Activated CD4-positive, alpha-beta T cell treated with anti-CD3 and anti-CD28 coated beads, Interleukin-10, Interleukin-2, amounts not matched to agents 100 ng/mL and 50 ng/mL, durations not matched to agents 16 hours and 8 hours (primary cell): Measurements from ENCODE around the gene ATP5MG.
"Not testable (repeated sequence)": the region's sequence is repeated elsewhere in the genome, so short reads cannot be mapped to it uniquely, and the experiment has no call there.

ENCODE experiments used
- DNase-seq: peaks from one replicate; pipeline ENCODE4 v3.0.0-alpha.2; 2020

ATP5MG gene

GRCh38 chr11:118410055-118410745, 8.8 kb downstream of the ATP5MG start:
- no peak for DNase-seq

- no peak for DNase-seq
These were observed 10.1 kb downstream of the ATP5MG start for GRCh38 chr11:118411530-118411929.

- DNase-seq: no peak
These were observed 11.5 kb downstream of the ATP5MG start for GRCh38 chr11:118412921-118413320.

GRCh38 chr11:118415062-118415738, 13.8 kb downstream of the ATP5MG start:
- no peak for DNase-seq

- DNase-seq: peak; percentile 70
These were observed 14.3 kb downstream of the ATP5MG start for GRCh38 chr11:118415739-118416068.

- not testable (repeated sequence) for DNase-seq
These were observed 15.5 kb downstream of the ATP5MG start for GRCh38 chr11:118416900-118417299.

GRCh38 chr11:118417801-118418200, 16.4 kb downstream of the ATP5MG start:
- no peak for DNase-seq

GRCh38 chr11:118418766-118419165, 17.4 kb downstream of the ATP5MG start:
- DNase-seq: no peak

- no peak for DNase-seq
These were observed 26.3 kb downstream of the ATP5MG start for GRCh38 chr11:118427707-118428106.

- no peak for DNase-seq
These were observed 29.6 kb downstream of the ATP5MG start for GRCh38 chr11:118430956-118431355.

GRCh38 chr11:118434123-118434552, 32.7 kb downstream of the ATP5MG start:
- no peak for DNase-seq

GRCh38 chr11:118434553-118435289, 33.3 kb downstream of the ATP5MG start:
- DNase-seq: peak; percentile 71

GRCh38 chr11:118435290-118435892, 34.0 kb downstream of the ATP5MG start:
- peak; percentile 87 for DNase-seq

GRCh38 chr11:118435893-118436624, 34.7 kb downstream of the ATP5MG start, which contains the start of gene KMT2A:
Gene KMT2A (plus strand): TSS chr11:118436492. CDS start chr11:118436513, 21 bp downstream.
- peak; percentile 96 for DNase-seq

- DNase-seq: peak; percentile 46
These were observed 35.3 kb downstream of the ATP5MG start for GRCh38 chr11:118436639-118437207.

- peak; percentile 75 for DNase-seq
These were observed 36.1 kb downstream of the ATP5MG start for GRCh38 chr11:118437208-118438125.

GRCh38 chr11:118438314-118438931, 37.0 kb downstream of the ATP5MG start:
- peak; percentile 73 for DNase-seq

GRCh38 chr11:118439646-118440045, 38.2 kb downstream of the ATP5MG start:
- peak; percentile 65 for DNase-seq

GRCh38 chr11:118441770-118442275, 40.4 kb downstream of the ATP5MG start:
- DNase-seq: peak; percentile 38

- peak; percentile 57 for DNase-seq
These were observed 40.9 kb downstream of the ATP5MG start for GRCh38 chr11:118442301-118442700.
